ENCODE measurements around the gene CD200. TPM values are rescaled to one million over a fixed set of nuclear protein-coding genes. Genes with fewer than 3 reads are reported as not detected.

CD200 gene
- total and polyA plus RNA-seq, 2 experiments from 2014 or later, result 0.20 TPM; not detected in 1

- H3K4me1 ChIP-seq (ENCODE audit: insufficient read depth), result peaks cover 35% of the 10 kb centered on the region
- H3K36me3 ChIP-seq (ENCODE audit: low read depth), result no peaks in the 10 kb centered on the region
- peaks cover 31% of the 10 kb centered on the region for H3F3A ChIP-seq (ENCODE audit: insufficient read depth)
- peak overlapping the region; percentile 23 for H2AFZ ChIP-seq
- no peaks in the 10 kb centered on the region for H3K79me2 ChIP-seq (ENCODE audit: insufficient read depth)
- TF ChIP-seq EZH2 (IDR thresholded peaks at IDR 0.05; ENCODE audit: insufficient read depth, poor library complexity, severe bottlenecking) (no peak), EZH2phosphoT487 (IDR thresholded peaks at IDR 0.05; ENCODE audit: insufficient read depth, low read depth) (no peak)
- in situ Hi-C loops (cut with MboI), result no loop called here
- H4K20me1 ChIP-seq (ENCODE audit: insufficient read depth), result no peaks in the 10 kb centered on the region
- H3K27ac ChIP-seq, result no peak overlapping the region
- H3K4me3 ChIP-seq, result no peak overlapping the region
- DNase-seq, result peak; percentile 14
- H3K9me3 ChIP-seq (ENCODE audit: low read depth), result no peaks in the 10 kb centered on the region
- no peaks in the 10 kb centered on the region for H3K9me2 ChIP-seq (ENCODE audit: insufficient read depth)
- 51 to 57% methylated on average over 4 of the region's 4 CpGs for WGBS, 2 experiments (ENCODE audit: low coverage in 1 of 2, low lambda C conversion rate in 2 of 2, missing lambda C conversion rate in 2 of 2)
- peak overlapping the region; percentile 4 for H3K4me2 ChIP-seq (ENCODE audit: unreplicated experiment)
- no peaks in the 10 kb centered on the region for H3K27me3 ChIP-seq (replicated peaks; ENCODE audit: insufficient read depth)
- no peak overlapping the region for H3K9ac ChIP-seq
These were observed 61.2 kb downstream of the CD200 start for GRCh38 chr3:112394003-112394640.

- no peak overlapping the region for H3K27ac ChIP-seq
- peaks cover 21% of the 10 kb centered on the region for H3F3A ChIP-seq (ENCODE audit: insufficient read depth)
- H3K9ac ChIP-seq, result no peak overlapping the region
- H2AFZ ChIP-seq, result 0 out of 2 replicates have a peak overlapping the region, but pooled peaks have one; percentile 36
- TF ChIP-seq EZH2phosphoT487 (IDR thresholded peaks at IDR 0.05; ENCODE audit: insufficient read depth, low read depth) (no peak), EZH2 (IDR thresholded peaks at IDR 0.05; ENCODE audit: insufficient read depth, poor library complexity, severe bottlenecking) (no peak)
- H3K79me2 ChIP-seq (ENCODE audit: insufficient read depth), result no peaks in the 10 kb centered on the region
- no peak for DNase-seq
- H3K36me3 ChIP-seq (ENCODE audit: low read depth), result no peaks in the 10 kb centered on the region
- H3K4me3 ChIP-seq, result no peak overlapping the region
- no peaks in the 10 kb centered on the region for H3K9me2 ChIP-seq (ENCODE audit: insufficient read depth)
- H4K20me1 ChIP-seq (ENCODE audit: insufficient read depth), result no peaks in the 10 kb centered on the region
- 34 to 43% methylated on average over 5 of the region's 5 CpGs for WGBS, 2 experiments (ENCODE audit: low coverage in 1 of 2, low lambda C conversion rate in 2 of 2, missing lambda C conversion rate in 2 of 2)
- H3K4me2 ChIP-seq (ENCODE audit: unreplicated experiment), result no peak overlapping the region
- peaks cover 27% of the 10 kb centered on the region for H3K4me1 ChIP-seq (ENCODE audit: insufficient read depth)
- in situ Hi-C loops (cut with MboI), result no loop called here
- H3K9me3 ChIP-seq (ENCODE audit: low read depth), result no peaks in the 10 kb centered on the region
- H3K27me3 ChIP-seq (replicated peaks; ENCODE audit: insufficient read depth), result no peaks in the 10 kb centered on the region
These were observed 62.4 kb downstream of the CD200 start for GRCh38 chr3:112395181-112395895.

GRCh38 chr3:112395896-112396290, 62.9 kb downstream of the CD200 start:
- no peak overlapping the region for H3K9ac ChIP-seq
- no peak overlapping the region for H3K27ac ChIP-seq
- H4K20me1 ChIP-seq (ENCODE audit: insufficient read depth), result no peaks in the 10 kb centered on the region
- no peak overlapping the region for H3K4me2 ChIP-seq (ENCODE audit: unreplicated experiment)
- no peaks in the 10 kb centered on the region for H3K79me2 ChIP-seq (ENCODE audit: insufficient read depth)
- DNase-seq, result no peak
- H3K4me1 ChIP-seq (ENCODE audit: insufficient read depth), result peaks cover 23% of the 10 kb centered on the region
- no peaks in the 10 kb centered on the region for H3K27me3 ChIP-seq (replicated peaks; ENCODE audit: insufficient read depth)
- 0% methylated on average over 1 of the region's 1 CpG for WGBS, 2 experiments (ENCODE audit: low coverage in 1 of 2, low lambda C conversion rate in 2 of 2, missing lambda C conversion rate in 2 of 2)
- H3K36me3 ChIP-seq (ENCODE audit: low read depth), result no peaks in the 10 kb centered on the region
- peaks cover 17% of the 10 kb centered on the region for H3F3A ChIP-seq (ENCODE audit: insufficient read depth)
- H2AFZ ChIP-seq, result no peak overlapping the region
- H3K9me2 ChIP-seq (ENCODE audit: insufficient read depth), result no peaks in the 10 kb centered on the region
- in situ Hi-C loops (cut with MboI), result no loop called here
- TF ChIP-seq EZH2 (IDR thresholded peaks at IDR 0.05; ENCODE audit: insufficient read depth, poor library complexity, severe bottlenecking) (no peak), EZH2phosphoT487 (IDR thresholded peaks at IDR 0.05; ENCODE audit: insufficient read depth, low read depth) (no peak)
- H3K4me3 ChIP-seq, result no peak overlapping the region
- no peaks in the 10 kb centered on the region for H3K9me3 ChIP-seq (ENCODE audit: low read depth)

GRCh38 chr3:112397556-112397955, 64.6 kb downstream of the CD200 start:
- TF ChIP-seq EZH2phosphoT487 (IDR thresholded peaks at IDR 0.05; ENCODE audit: insufficient read depth, low read depth) (no peak), EZH2 (IDR thresholded peaks at IDR 0.05; ENCODE audit: insufficient read depth, poor library complexity, severe bottlenecking) (no peak)
- H3K9me3 ChIP-seq (ENCODE audit: low read depth), result no peaks in the 10 kb centered on the region
- in situ Hi-C loops (cut with MboI), result no loop called here

More at GRCh38 chr3:112397556-112397955, 64.6 kb downstream of the CD200 start:
- Histone ChIP-seq H3K27me3 (replicated peaks; ENCODE audit: insufficient read depth) (no peaks in the 10 kb centered on the region), H3K4me3 (no peak overlapping the region), H3K9ac (no peak overlapping the region), H3K9me2 (ENCODE audit: insufficient read depth) (no peaks in the 10 kb centered on the region), H3K27ac (no peak overlapping the region), H3K4me1 (ENCODE audit: insufficient read depth) (peaks cover 9% of the 10 kb centered on the region; the same call in 1 of the 2 replicates), H3K79me2 (ENCODE audit: insufficient read depth) (no peaks in the 10 kb centered on the region), H3F3A (ENCODE audit: insufficient read depth) (peaks cover 2% of the 10 kb centered on the region), H3K4me2 (ENCODE audit: unreplicated experiment) (no peak overlapping the region), H3K36me3 (ENCODE audit: low read depth) (no peaks in the 10 kb centered on the region), H4K20me1 (ENCODE audit: insufficient read depth) (no peaks in the 10 kb centered on the region), H2AFZ (no peak overlapping the region)
- DNase-seq, result no peak

Measured in GM23248 (cell line).